ENCODE measurements around the gene ELF4.

The ELF4 gene

GRCh38 chrX:130072345-130072740 is 38.0 kb downstream of the ELF4 start:
- WGBS = 96% methylated on average over 9 of the region's 10 CpGs
- Histone ChIP-seq H3K79me1 (replicated peaks; ENCODE audit: low read length, poor library complexity, severe bottlenecking) (peaks cover 6% of the 10 kb centered on the region), H3K4ac (ENCODE audit: low read depth in 1 of 2, low read length in 2 of 2) (no peak overlapping the region), H4K91ac (ENCODE audit: low read length) (no peak overlapping the region), H3K14ac (ENCODE audit: low read length in 2 of 2) (no peak overlapping the region), H2BK12ac (ENCODE audit: low read length in 2 of 2) (no peak overlapping the region), H2AK5ac (ENCODE audit: low read length, severe bottlenecking) (no peak overlapping the region), H3K27me3 (ENCODE audit: control insufficient read depth in 1 of 2, insufficient read depth in 1 of 2, low read length in 2 of 2) (no peaks in the 10 kb centered on the region), H3K4me2 (ENCODE audit: low read length, poor library complexity, severe bottlenecking) (no peak overlapping the region), H3K9ac (ENCODE audit: low read length) (no peak overlapping the region), H3K4me1 (ENCODE audit: control insufficient read depth, insufficient read depth, low read depth, low read length) (no peaks in the 10 kb centered on the region), H3K9me3 (ENCODE audit: control insufficient read depth, low read length) (no peaks in the 10 kb centered on the region), H3K36me3 (ENCODE audit: control insufficient read depth in 1 of 2, insufficient read depth in 2 of 2, low read depth in 1 of 2, low read length in 2 of 2) (peaks cover 45 to 47% of the 10 kb centered on the region in 2 experiments), H4K8ac (ENCODE audit: low read length) (no peak overlapping the region), H3K18ac (ENCODE audit: low read depth in 1 of 2, low read length in 2 of 2) (no peak overlapping the region), H2AFZ (ENCODE audit: low read depth, low read length) (no peak overlapping the region), H2BK15ac (ENCODE audit: low read depth, poor library complexity, severe bottlenecking) (no peak overlapping the region), H3K27ac (ENCODE audit: low read length, poor library complexity, severe bottlenecking) (no peak overlapping the region), H2BK120ac (ENCODE audit: low read depth, low read length) (no peak overlapping the region), H2BK5ac (ENCODE audit: low read depth, low read length, poor library complexity, severe bottlenecking) (no peak overlapping the region), H3K4me3 (ENCODE audit: insufficient read depth in 1 of 2, low read depth in 1 of 2, low read length in 2 of 2) (no peak overlapping the region), H3K23ac (ENCODE audit: low read length in 2 of 2) (no peak overlapping the region)
- no peak for DNase-seq

GRCh38 chrX:130071611-130072344 is 38.5 kb downstream of the ELF4 start:
- Histone ChIP-seq H4K91ac (ENCODE audit: low read length) (no peak overlapping the region), H3K27ac (ENCODE audit: low read length, poor library complexity, severe bottlenecking) (no peak overlapping the region), H2BK12ac (ENCODE audit: low read length in 2 of 2) (no peak overlapping the region), H3K14ac (ENCODE audit: low read length in 2 of 2) (no peak overlapping the region), H3K4me2 (ENCODE audit: low read length, poor library complexity, severe bottlenecking) (no peak overlapping the region), H2BK5ac (ENCODE audit: low read depth, low read length, poor library complexity, severe bottlenecking) (no peak overlapping the region), H3K23ac (ENCODE audit: low read length in 2 of 2) (no peak overlapping the region), H2BK15ac (ENCODE audit: low read depth, poor library complexity, severe bottlenecking) (no peak overlapping the region), H3K27me3 (ENCODE audit: control insufficient read depth in 1 of 2, insufficient read depth in 1 of 2, low read length in 2 of 2) (no peaks in the 10 kb centered on the region), H2BK120ac (ENCODE audit: low read depth, low read length) (no peak overlapping the region), H2AK5ac (ENCODE audit: low read length, severe bottlenecking) (no peak overlapping the region), H3K4me1 (ENCODE audit: control insufficient read depth, insufficient read depth, low read depth, low read length) (no peaks in the 10 kb centered on the region), H3K9ac (ENCODE audit: low read length) (no peak overlapping the region), H3K4ac (ENCODE audit: low read depth in 1 of 2, low read length in 2 of 2) (no peak overlapping the region), H3K36me3 (ENCODE audit: control insufficient read depth in 1 of 2, insufficient read depth in 2 of 2, low read depth in 1 of 2, low read length in 2 of 2) (peaks cover 49 to 53% of the 10 kb centered on the region in 2 experiments), H4K8ac (ENCODE audit: low read length) (no peak overlapping the region), H3K9me3 (ENCODE audit: control insufficient read depth, low read length) (no peaks in the 10 kb centered on the region), H2AFZ (ENCODE audit: low read depth, low read length) (no peak overlapping the region), H3K18ac (ENCODE audit: low read depth in 1 of 2, low read length in 2 of 2) (no peak overlapping the region), H3K79me1 (replicated peaks; ENCODE audit: low read length, poor library complexity, severe bottlenecking) (peaks cover 6% of the 10 kb centered on the region), H3K4me3 (ENCODE audit: insufficient read depth in 1 of 2, low read depth in 1 of 2, low read length in 2 of 2) (no peak overlapping the region)
- no peak for DNase-seq
- 92% methylated on average over 18 of the region's 18 CpGs for WGBS

GRCh38 chrX:130066975-130067615 is 43.2 kb downstream of the ELF4 start:
- H4K91ac ChIP-seq (ENCODE audit: low read length) = no peak overlapping the region
- H2BK12ac ChIP-seq (ENCODE audit: low read length in 2 of 2) = no peak overlapping the region
- no peak overlapping the region for H2BK5ac ChIP-seq (ENCODE audit: low read depth, low read length, poor library complexity, severe bottlenecking)
- no peak overlapping the region for H4K8ac ChIP-seq (ENCODE audit: low read length)
- H3K4ac ChIP-seq (ENCODE audit: low read depth in 1 of 2, low read length in 2 of 2) = no peak overlapping the region
- H2BK120ac ChIP-seq (ENCODE audit: low read depth, low read length) = no peak overlapping the region
- H3K14ac ChIP-seq (ENCODE audit: low read length in 2 of 2) = no peak overlapping the region
- no peak overlapping the region for H3K4me3 ChIP-seq (ENCODE audit: insufficient read depth in 1 of 2, low read depth in 1 of 2, low read length in 2 of 2)
- H3K9ac ChIP-seq (ENCODE audit: low read length) = no peak overlapping the region
- H3K79me1 ChIP-seq (replicated peaks; ENCODE audit: low read length, poor library complexity, severe bottlenecking) = peaks cover under 1% of the 10 kb centered on the region
- no peaks in the 10 kb centered on the region for H3K9me3 ChIP-seq (ENCODE audit: control insufficient read depth, low read length)
- no peak overlapping the region for H3K23ac ChIP-seq (ENCODE audit: low read length in 2 of 2)
- no peak for DNase-seq
- no peak overlapping the region for H3K27ac ChIP-seq (ENCODE audit: low read length, poor library complexity, severe bottlenecking)
- H3K4me2 ChIP-seq (ENCODE audit: low read length, poor library complexity, severe bottlenecking) = no peak overlapping the region
- no peak overlapping the region for H2AFZ ChIP-seq (ENCODE audit: low read depth, low read length)
- H3K36me3 ChIP-seq (ENCODE audit: control insufficient read depth in 1 of 2, insufficient read depth in 2 of 2, low read depth in 1 of 2, low read length in 2 of 2) = peaks cover 50 to 61% of the 10 kb centered on the region in 2 experiments
- H3K18ac ChIP-seq (ENCODE audit: low read depth in 1 of 2, low read length in 2 of 2) = no peak overlapping the region
- H2AK5ac ChIP-seq (ENCODE audit: low read length, severe bottlenecking) = no peak overlapping the region
- peaks cover 0 to 13% of the 10 kb centered on the region in 2 experiments for H3K27me3 ChIP-seq (ENCODE audit: control insufficient read depth in 1 of 2, insufficient read depth in 1 of 2, low read length in 2 of 2)
- no peak overlapping the region for H2BK15ac ChIP-seq (ENCODE audit: low read depth, poor library complexity, severe bottlenecking)
- no peaks in the 10 kb centered on the region for H3K4me1 ChIP-seq (ENCODE audit: control insufficient read depth, insufficient read depth, low read depth, low read length)
- 87% methylated on average over 14 of the region's 15 CpGs for WGBS
